Immature natural killer cell (primary cell): Measurements from ENCODE around the gene IFT20. TPM values are rescaled to one million over a fixed set of nuclear protein-coding genes. Genes with fewer than 3 reads are reported as not detected.

Experiments used
- DNase-seq, 3 donors: peaks; one replicate each; pipeline ENCODE4 v3.0.0; 2022; ENCODE audit warnings: mixed read lengths in 1 of 3
- H3K27ac Mint-ChIP-seq, 6 donors: one replicate each; pipeline ENCODE4 v1.8.0; 2020; ENCODE audit warnings: mixed read lengths in 6 of 6, mild to moderate bottlenecking in 5 of 6, inconsistent platforms in 4 of 6, moderate library complexity in 3 of 6
- H3K27me3 Mint-ChIP-seq, 3 donors: one replicate each; pipeline ENCODE4 v1.8.0; 2020 to 2021; ENCODE audit warnings: low read depth in 3 of 3, mild to moderate bottlenecking in 3 of 3, mixed read lengths in 3 of 3, moderate library complexity in 3 of 3, inconsistent platforms in 1 of 3
- H3K36me3 Mint-ChIP-seq, 3 donors: one replicate each; pipeline ENCODE4 v1.8.0; 2020; ENCODE audit warnings: mixed read lengths in 3 of 3, inconsistent platforms in 2 of 3, mild to moderate bottlenecking in 2 of 3
- H3K4me1 Mint-ChIP-seq, 2 donors: one replicate each; pipeline ENCODE4 v1.8.0; 2020; ENCODE audit warnings: inconsistent platforms in 2 of 2, mild to moderate bottlenecking in 2 of 2, mixed read lengths in 2 of 2, moderate library complexity in 1 of 2
- H3K4me3 Mint-ChIP-seq, 5 donors: one replicate each; pipeline ENCODE4 v1.8.0; 2020; ENCODE audit warnings: mild to moderate bottlenecking in 5 of 5, mixed read lengths in 5 of 5, inconsistent platforms in 3 of 5, moderate library complexity in 3 of 5
- H3K9me3 Mint-ChIP-seq, 6 donors: one replicate each; pipeline ENCODE4 v1.8.0; 2020; ENCODE audit warnings: mild to moderate bottlenecking in 6 of 6, mixed read lengths in 6 of 6, inconsistent platforms in 4 of 6, moderate library complexity in 3 of 6
- polyA plus RNA-seq, 3 donors: library from polyadenylated mRNA; unstranded; fragments of 300-500 nt; fragmentation: Illumina TruSeq; gene quantifications; one replicate each; pipeline ENCODE4 v1.2.3, GENCODE V29; 2021

The IFT20 gene
- 10 to 100 TPM; 51.1 to 70.4 (median 53.0) TPM for polyA plus RNA-seq

- H3K4me3 Mint-ChIP-seq: peak within 1 kb of the TSS; percentile 94 to 97 (median 95)
- peaks cover 2 to 10% (median 3%) of the 10 kb centered on the region in 3 donors for H3K27me3 Mint-ChIP-seq
- H3K9me3 Mint-ChIP-seq: peaks cover 0 to 1% (median 0%) of the 10 kb centered on the region in 6 donors
- peak within 1 kb of the TSS; percentile 81 to 96 (median 93) for H3K27ac Mint-ChIP-seq
- H3K36me3 Mint-ChIP-seq: peaks cover 0 to 9% (median 0%) of the 10 kb centered on the region in 3 donors
- DNase-seq: peak; percentile 97 to 98 (median 98)
- H3K4me1 Mint-ChIP-seq: peaks cover 41 to 53% of the 10 kb centered on the region in 2 donors
Measured at GRCh38 chr17:28335201-28335958, at the start of gene IFT20, which contains the start of gene TNFAIP1. TSS of gene IFT20 (minus strand) at chr17:28335472. CDS start at chr17:28331985, 3,487 bp downstream. TSS of gene TNFAIP1 (plus strand) at chr17:28335761. CDS start at chr17:28339522, 3,761 bp downstream.

GRCh38 chr17:28385037-28385400 lies 49.7 kb upstream of the IFT20 start:
- H3K27me3 Mint-ChIP-seq: peaks cover 2 to 7% (median 2%) of the 10 kb centered on the region in 3 donors
- peaks cover 0 to 3% (median 0%) of the 10 kb centered on the region in 6 donors for H3K9me3 Mint-ChIP-seq
- no peak for DNase-seq
- peak overlapping the region; percentile 59 to 89 (median 81) for H3K27ac Mint-ChIP-seq
- peaks cover 10 to 16% (median 11%) of the 10 kb centered on the region in 3 donors for H3K36me3 Mint-ChIP-seq
- H3K4me3 Mint-ChIP-seq: peak overlapping the region; percentile 91 to 95 (median 93)
- H3K4me1 Mint-ChIP-seq: peaks cover 25 to 33% of the 10 kb centered on the region in 2 donors

GRCh38 chr17:28384281-28385036 lies 49.2 kb upstream of the IFT20 start:
- peaks cover 7 to 12% (median 10%) of the 10 kb centered on the region in 3 donors for H3K36me3 Mint-ChIP-seq
- peaks cover 0 to 2% (median 0%) of the 10 kb centered on the region in 6 donors for H3K9me3 Mint-ChIP-seq
- H3K27me3 Mint-ChIP-seq: peaks cover 2 to 7% (median 2%) of the 10 kb centered on the region in 3 donors
- DNase-seq: peak; percentile 41 to 62 (median 56)
- peak overlapping the region; percentile 91 to 95 (median 93) for H3K4me3 Mint-ChIP-seq
- H3K27ac Mint-ChIP-seq: peak overlapping the region; percentile 49 to 89 (median 83)
- peaks cover 25 to 33% of the 10 kb centered on the region in 2 donors for H3K4me1 Mint-ChIP-seq

GRCh38 chr17:28381141-28381825 lies 46.0 kb upstream of the IFT20 start:
- no peak for DNase-seq
- Mint-ChIP-seq H3K36me3 (peaks cover 4 to 7% (median 7%) of the 10 kb centered on the region in 3 donors), H3K4me1 (peaks cover 25 to 31% of the 10 kb centered on the region in 2 donors), H3K9me3 (peaks cover 0 to 1% (median 0%) of the 10 kb centered on the region in 6 donors), H3K27me3 (peaks cover 2 to 7% (median 2%) of the 10 kb centered on the region in 3 donors), H3K4me3 (peak overlapping the region in 3 of 5 donors; percentile 3 to 30 (median 14)), H3K27ac (no peak overlapping the region)

GRCh38 chr17:28379814-28380801 lies 44.8 kb upstream of the IFT20 start:
- Mint-ChIP-seq H3K27ac (no peak overlapping the region), H3K4me1 (peaks cover 19 to 20% of the 10 kb centered on the region in 2 donors), H3K9me3 (peaks cover 0 to 1% (median 0%) of the 10 kb centered on the region in 6 donors), H3K4me3 (peak overlapping the region in 1 of 5 donors; percentile 27), H3K36me3 (peaks cover 4 to 7% (median 7%) of the 10 kb centered on the region in 3 donors), H3K27me3 (peaks cover 2 to 7% (median 2%) of the 10 kb centered on the region in 3 donors)
- no peak for DNase-seq

- Mint-ChIP-seq H3K27me3 (peaks cover 0 to 3% (median 0%) of the 10 kb centered on the region in 3 donors), H3K4me3 (peak overlapping the region; percentile 70 to 82 (median 74)), H3K36me3 (peaks cover 0 to 3% (median 0%) of the 10 kb centered on the region in 3 donors), H3K9me3 (no peaks in the 10 kb centered on the region), H3K27ac (peak overlapping the region in 4 of 6 donors; percentile 34 to 75 (median 52)), H3K4me1 (peaks cover 19 to 20% of the 10 kb centered on the region in 2 donors)
- DNase-seq: no peak
Measured at GRCh38 chr17:28372945-28373274, 37.6 kb upstream of the IFT20 start.

GRCh38 chr17:28372203-28372944 lies 37.1 kb upstream of the IFT20 start:
- peaks cover 0 to 3% (median 0%) of the 10 kb centered on the region in 3 donors for H3K36me3 Mint-ChIP-seq

GRCh38 chr17:28371245-28372202 lies 36.3 kb upstream of the IFT20 start, which contains the start of gene SARM1:
TSS of gene SARM1 (plus strand) at chr17:28371694. CDS start at chr17:28372033, 339 bp downstream.
- Mint-ChIP-seq H3K4me1 (peaks cover 19 to 20% of the 10 kb centered on the region in 2 donors), H3K9me3 (no peaks in the 10 kb centered on the region), H3K4me3 (peak within 1 kb of the TSS; percentile 89 to 96 (median 94)), H3K36me3 (peaks cover 0 to 3% (median 0%) of the 10 kb centered on the region in 3 donors), H3K27ac (peak within 1 kb of the TSS; percentile 78 to 97 (median 90)), H3K27me3 (peaks cover 0 to 3% (median 0%) of the 10 kb centered on the region in 3 donors)
- DNase-seq: peak; percentile 76 to 81 (median 77)

More at GRCh38 chr17:28372203-28372944, 37.1 kb upstream of the IFT20 start:
- peaks cover 0 to 3% (median 0%) of the 10 kb centered on the region in 3 donors for H3K27me3 Mint-ChIP-seq
- no peaks in the 10 kb centered on the region for H3K9me3 Mint-ChIP-seq
- peak overlapping the region in 4 of 6 donors; percentile 40 to 75 (median 60) for H3K27ac Mint-ChIP-seq
- no peak for DNase-seq
- peak overlapping the region; percentile 70 to 82 (median 74) for H3K4me3 Mint-ChIP-seq
- peaks cover 19 to 20% of the 10 kb centered on the region in 2 donors for H3K4me1 Mint-ChIP-seq

GRCh38 chr17:28370744-28371103 lies 35.5 kb upstream of the IFT20 start:
- peak overlapping the region; percentile 78 to 97 (median 90) for H3K27ac Mint-ChIP-seq
- peaks cover 0 to 3% (median 0%) of the 10 kb centered on the region in 3 donors for H3K27me3 Mint-ChIP-seq
- H3K4me3 Mint-ChIP-seq: peak overlapping the region; percentile 89 to 96 (median 94)
- peaks cover 0 to 3% (median 0%) of the 10 kb centered on the region in 3 donors for H3K36me3 Mint-ChIP-seq
- DNase-seq: no peak
- H3K9me3 Mint-ChIP-seq: no peaks in the 10 kb centered on the region
- peaks cover 19 to 20% of the 10 kb centered on the region in 2 donors for H3K4me1 Mint-ChIP-seq

- no peak for DNase-seq
- H3K4me1 Mint-ChIP-seq: peaks cover 19 to 20% of the 10 kb centered on the region in 2 donors
- H3K36me3 Mint-ChIP-seq: peaks cover 0 to 3% (median 0%) of the 10 kb centered on the region in 3 donors
- H3K27ac Mint-ChIP-seq: peak within 1 kb of the TSS; percentile 78 to 97 (median 90)
- H3K9me3 Mint-ChIP-seq: no peaks in the 10 kb centered on the region
- H3K27me3 Mint-ChIP-seq: peaks cover 0 to 5% (median 0%) of the 10 kb centered on the region in 3 donors
- peak within 1 kb of the TSS; percentile 89 to 96 (median 94) for H3K4me3 Mint-ChIP-seq
Measured at GRCh38 chr17:28370035-28370743, 34.9 kb upstream of the IFT20 start, which contains the start of gene VTN. TSS of gene VTN (minus strand) at chr17:28370307. CDS start at chr17:28370203, 104 bp downstream.
